K562 (cell line): ENCODE data around the gene IP6K2. TPM values are rescaled to one million over a fixed set of nuclear protein-coding genes. Genes with fewer than 3 reads are reported as not detected.

Source experiments
- BCOR ChIP-seq: fragments of 450-650 bp; IDR thresholded peaks from 2 replicates; pipeline ENCODE4 v1.6.1; 2016
- BHLHE40 ChIP-seq: IDR thresholded peaks from 2 replicates; pipeline ENCODE4 v1.6.1; 2011; ENCODE audit warnings: low read length, improper control_type of control experiment
- CBFA2T3 ChIP-seq: fragments of 450-650 bp; IDR thresholded peaks from 2 replicates; pipeline ENCODE4 v1.6.1; 2017
- ELF1 ChIP-seq: fragments of 200-800 bp; sonication (Bioruptor generic); IDR thresholded peaks from 2 replicates; pipeline ENCODE4 v1.6.1; 2016; ENCODE audit warnings: missing genetic modification characterization, missing compliant biosample characterization
- FOXA3 ChIP-seq, 2 experiments: fragments of 450-650 bp in 1 of 2; sonication (generic) in 1 of 2; formaldehyde crosslinking; IDR thresholded peaks in 1 of 2; conservative IDR thresholded peaks in 1 of 2; 2 replicates each; pipeline versions ENCODE4 v1.4.0 to v1.8.0; 2020 to 2022; ENCODE audit warnings: mild to moderate bottlenecking in 2 of 2, missing genetic modification reagents in 1 of 2
- FOXM1 ChIP-seq, 2 experiments: fragments of 450-650 bp in 1 of 2; sonication (generic) in 1 of 2; formaldehyde crosslinking in 1 of 2; IDR thresholded peaks; 2 replicates each; pipeline versions ENCODE4 v1.6.1 to v1.9.0; 2017 to 2022; ENCODE audit warnings: low read depth in 2 of 2, mild to moderate bottlenecking in 2 of 2, missing genetic modification reagents in 1 of 2, moderate library complexity in 1 of 2
- GABPA ChIP-seq: fragments of 200-800 bp; sonication (Bioruptor generic); conservative IDR thresholded peaks from 2 replicates; pipeline ENCODE4 v1.6.1; 2016; ENCODE audit warnings: low read depth, missing genetic modification characterization, missing compliant biosample characterization
- HDGF ChIP-seq: fragments of 450-650 bp; IDR thresholded peaks from 2 replicates; pipeline ENCODE4 v1.6.1; 2016
- KDM2B ChIP-seq: fragments of 250-450 bp; sonication (Bioruptor Pico); IDR thresholded peaks from 2 replicates; pipeline ENCODE4 v1.8.0; 2021; ENCODE audit warnings: mild to moderate bottlenecking, moderate library complexity
- MEIS2 ChIP-seq: fragments of 450-650 bp; IDR thresholded peaks from 2 replicates; pipeline ENCODE4 v1.6.1; 2014; ENCODE audit warnings: mild to moderate bottlenecking; ENCODE audit not compliant: partially characterized antibody
- MIER1 ChIP-seq: fragments of 450-650 bp; IDR thresholded peaks from 2 replicates; pipeline ENCODE4 v1.6.1; 2016; ENCODE audit warnings: antibody characterized with exemption, mild to moderate bottlenecking, low read depth
- NFATC3 ChIP-seq: fragments of 450-650 bp; IDR thresholded peaks from 2 replicates; pipeline ENCODE4 v1.6.1; 2017; ENCODE audit warnings: mild to moderate bottlenecking
- NRF1 ChIP-seq, 2 experiments: fragments of 450-650 bp; IDR thresholded peaks in 1 of 2; conservative IDR thresholded peaks in 1 of 2; 2 replicates each; pipeline ENCODE4 v1.6.1; 2014; ENCODE audit warnings: mild to moderate bottlenecking in 2 of 2
- PCBP2 ChIP-seq: fragments of 200-400 bp; formaldehyde crosslinking; IDR thresholded peaks from 2 replicates; pipeline ENCODE4 v1.6.1; 2018; ENCODE audit warnings: low read length, low read depth, mild to moderate bottlenecking, moderate library complexity; ENCODE audit not compliant: poor library complexity, severe bottlenecking
- POLR2A ChIP-seq: fragments of 450-650 bp; conservative IDR thresholded peaks from 2 replicates; pipeline ENCODE4 v1.6.1; 2016
- POLR2H ChIP-seq: IDR thresholded peaks from 2 replicates; pipeline ENCODE4 v1.6.1; 2016; ENCODE audit warnings: missing genetic modification characterization, low read depth, mild to moderate bottlenecking, control low read depth, missing compliant biosample characterization, moderate library complexity
- POLR3A ChIP-seq: IDR thresholded peaks from 2 replicates; pipeline ENCODE4 v1.6.1; 2011; ENCODE audit warnings: borderline replicate concordance, mild to moderate bottlenecking, moderate library complexity; ENCODE audit not compliant: insufficient read length, insufficient read depth; ENCODE audit errors: extremely low read depth
- RBM22 ChIP-seq: fragments of 200-400 bp; formaldehyde crosslinking; IDR thresholded peaks from 2 replicates; pipeline ENCODE4 v1.6.1; 2018; ENCODE audit warnings: low read length, low read depth; ENCODE audit not compliant: poor library complexity, severe bottlenecking
- ZNF217 ChIP-seq: sonication (generic); formaldehyde crosslinking; IDR thresholded peaks from 2 replicates; pipeline ENCODE4 v1.8.0; 2022; ENCODE audit warnings: mild to moderate bottlenecking, missing genetic modification reagents
- polyA plus RNA-seq, 8 experiments: library from polyadenylated mRNA; depleted of rRNA in 4 of 8; stranded (reverse) in 5 of 8; unstranded in 3 of 8; fragments of >200 nt; fragmentation: Nextera tagmentation in 2 of 8; fragmentation: Illumina TruSeq in 1 of 8; extraction: Ambion mirVana in 2 of 8; extraction: Trizol in 1 of 8; gene quantifications; 2 replicates each; pipeline versions ENCODE4 v1.2.1 to v1.2.3, GENCODE V29; 2011 to 2014; ENCODE audit warnings: inconsistent platforms in 1 of 8, missing spikeins in 1 of 8
- total RNA-seq, 7 experiments: library from RNA; depleted of rRNA in 6 of 7; stranded (reverse); fragments of >200 nt in 6 of 7; fragmentation: Illumina TruSeq in 2 of 7; extraction: Trizol in 2 of 7; gene quantifications; 2 replicates each; pipeline versions ENCODE4 v1.2.1 to v1.2.3, GENCODE V29; 2011 to 2021; ENCODE audit warnings: low replicate concordance in 1 of 7
- TF ChIP-seq, protein P1 (sequence below): sonication (generic); formaldehyde crosslinking; IDR thresholded peaks from 2 replicates; pipeline ENCODE4 v1.8.0; 2023; ENCODE audit warnings: mild to moderate bottlenecking, missing genetic modification reagents
- TF ChIP-seq, protein P2 (sequence below), 2 experiments: fragments of 450-650 bp; conservative IDR thresholded peaks; 2 replicates each; pipeline ENCODE4 v1.6.1; 2017; ENCODE audit warnings: mild to moderate bottlenecking in 2 of 2, moderate library complexity in 2 of 2

The IP6K2 gene
- total and polyA plus RNA-seq, 9 of the 15 experiments (the other 6 are each of a cell fraction or from before 2014, with no cell fraction given) = 19.6 to 78.1 (median 48.0) TPM

DNA sequence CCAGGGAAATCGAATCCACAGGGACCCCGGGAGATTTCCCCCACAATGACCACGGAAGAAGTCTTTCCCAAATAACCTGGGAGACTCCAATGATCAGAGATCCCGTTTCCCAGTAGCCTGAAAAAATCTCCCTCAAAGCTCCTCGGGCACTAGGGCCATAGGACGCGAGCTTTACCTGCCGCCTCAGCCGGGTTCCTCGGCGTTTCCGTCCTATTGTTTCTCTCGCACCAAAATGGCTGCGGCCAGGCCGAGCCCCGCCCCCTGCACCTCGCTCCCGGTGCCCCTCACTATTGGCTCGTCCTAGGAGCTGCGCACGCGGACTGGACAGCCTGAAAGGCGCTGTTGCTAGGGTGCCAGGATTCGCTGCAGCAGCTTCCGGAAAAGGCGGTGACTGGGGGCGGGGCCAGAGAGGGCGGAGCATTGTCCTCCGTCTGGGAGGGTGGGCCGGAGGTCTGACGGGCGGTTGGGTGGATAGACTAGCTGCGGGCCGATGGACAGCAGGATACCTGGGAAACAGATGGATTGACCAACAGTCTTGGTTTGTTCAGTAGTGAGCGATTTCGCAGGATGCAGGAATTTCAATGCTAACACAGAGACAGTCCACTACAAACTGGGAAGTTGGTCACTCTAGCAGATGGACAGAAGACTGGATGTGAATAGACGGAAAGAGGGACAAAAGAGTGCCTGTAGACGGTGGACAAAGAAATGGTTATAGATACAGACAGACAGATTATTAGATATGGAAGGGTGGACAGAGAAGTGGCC, at the start of gene IP6K2 (continued):
- TF ChIP-seq BCOR (no peak), RBM22 (no peak), BHLHE40 (peak; percentile 49; the same call in 1 of the 2 replicates), FOXA3 (CRISPR knock-in tag; conservative IDR thresholded peaks at IDR 0.05 in 1 of 2, IDR thresholded peaks at IDR 0.05 in 1 of 2) (no peak), POLR3A (no peak), FOXM1 (IDR thresholded peaks at IDR 0.05; ENCODE audit: low read depth) (peak; percentile 70), FOXM1 (CRISPR knock-in tag; IDR thresholded peaks at IDR 0.05; ENCODE audit: low read depth) (no peak), HDGF (0 out of 2 replicates have a peak, but pooled peaks have one; percentile 25), KDM2B (CRISPR knock-in tag) (no peak), POLR2H (tag) (peak; percentile 74), POLR2A (peak; percentile 88), NRF1 (conservative IDR thresholded peaks at IDR 0.05 in 1 of 2, IDR thresholded peaks at IDR 0.05 in 1 of 2) (peak; percentile 96), ZNF217 (no peak), MIER1 (no peak), GABPA (tag) (peak; percentile 74), MEIS2 (peak; percentile 73), PCBP2 (no peak), CBFA2T3 (no peak), NFATC3 (no peak), ELF1 (peak; percentile 84)
- TF ChIP-seq, protein P1, sequence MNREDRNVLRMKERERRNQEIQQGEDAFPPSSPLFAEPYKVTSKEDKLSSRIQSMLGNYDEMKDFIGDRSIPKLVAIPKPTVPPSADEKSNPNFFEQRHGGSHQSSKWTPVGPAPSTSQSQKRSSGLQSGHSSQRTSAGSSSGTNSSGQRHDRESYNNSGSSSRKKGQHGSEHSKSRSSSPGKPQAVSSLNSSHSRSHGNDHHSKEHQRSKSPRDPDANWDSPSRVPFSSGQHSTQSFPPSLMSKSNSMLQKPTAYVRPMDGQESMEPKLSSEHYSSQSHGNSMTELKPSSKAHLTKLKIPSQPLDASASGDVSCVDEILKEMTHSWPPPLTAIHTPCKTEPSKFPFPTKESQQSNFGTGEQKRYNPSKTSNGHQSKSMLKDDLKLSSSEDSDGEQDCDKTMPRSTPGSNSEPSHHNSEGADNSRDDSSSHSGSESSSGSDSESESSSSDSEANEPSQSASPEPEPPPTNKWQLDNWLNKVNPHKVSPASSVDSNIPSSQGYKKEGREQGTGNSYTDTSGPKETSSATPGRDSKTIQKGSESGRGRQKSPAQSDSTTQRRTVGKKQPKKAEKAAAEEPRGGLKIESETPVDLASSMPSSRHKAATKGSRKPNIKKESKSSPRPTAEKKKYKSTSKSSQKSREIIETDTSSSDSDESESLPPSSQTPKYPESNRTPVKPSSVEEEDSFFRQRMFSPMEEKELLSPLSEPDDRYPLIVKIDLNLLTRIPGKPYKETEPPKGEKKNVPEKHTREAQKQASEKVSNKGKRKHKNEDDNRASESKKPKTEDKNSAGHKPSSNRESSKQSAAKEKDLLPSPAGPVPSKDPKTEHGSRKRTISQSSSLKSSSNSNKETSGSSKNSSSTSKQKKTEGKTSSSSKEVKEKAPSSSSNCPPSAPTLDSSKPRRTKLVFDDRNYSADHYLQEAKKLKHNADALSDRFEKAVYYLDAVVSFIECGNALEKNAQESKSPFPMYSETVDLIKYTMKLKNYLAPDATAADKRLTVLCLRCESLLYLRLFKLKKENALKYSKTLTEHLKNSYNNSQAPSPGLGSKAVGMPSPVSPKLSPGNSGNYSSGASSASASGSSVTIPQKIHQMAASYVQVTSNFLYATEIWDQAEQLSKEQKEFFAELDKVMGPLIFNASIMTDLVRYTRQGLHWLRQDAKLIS = peak; percentile 79; the same call in 1 of the 2 replicates
- TF ChIP-seq, protein P2, sequence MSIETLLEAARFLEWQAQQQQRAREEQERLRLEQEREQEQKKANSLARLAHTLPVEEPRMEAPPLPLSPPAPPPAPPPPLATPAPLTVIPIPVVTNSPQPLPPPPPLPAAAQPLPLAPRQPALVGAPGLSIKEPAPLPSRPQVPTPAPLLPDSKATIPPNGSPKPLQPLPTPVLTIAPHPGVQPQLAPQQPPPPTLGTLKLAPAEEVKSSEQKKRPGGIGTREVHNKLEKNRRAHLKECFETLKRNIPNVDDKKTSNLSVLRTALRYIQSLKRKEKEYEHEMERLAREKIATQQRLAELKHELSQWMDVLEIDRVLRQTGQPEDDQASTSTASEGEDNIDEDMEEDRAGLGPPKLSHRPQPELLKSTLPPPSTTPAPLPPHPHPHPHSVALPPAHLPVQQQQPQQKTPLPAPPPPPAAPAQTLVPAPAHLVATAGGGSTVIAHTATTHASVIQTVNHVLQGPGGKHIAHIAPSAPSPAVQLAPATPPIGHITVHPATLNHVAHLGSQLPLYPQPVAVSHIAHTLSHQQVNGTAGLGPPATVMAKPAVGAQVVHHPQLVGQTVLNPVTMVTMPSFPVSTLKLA (conservative IDR thresholded peaks at IDR 0.05) = peak; percentile 51 to 77; a peak in 3 of 4 replicates
